ENCODE results near the gene CADM1.

CADM1 gene

GRCh38 chr11:115241899-115242298 lies 262.3 kb downstream of the CADM1 start:
- Histone ChIP-seq H3K27me3 (ENCODE audit: insufficient read depth, insufficient read length) (no peaks in the 10 kb centered on the region), H3K9ac (ENCODE audit: insufficient read length, low read depth) (no peak overlapping the region)
- TF ChIP-seq ZNF274 (IDR thresholded peaks at IDR 0.05; ENCODE audit: low read depth, low read length) (no peak), SUZ12 (IDR thresholded peaks at IDR 0.05; ENCODE audit: extremely low read depth, insufficient read depth, insufficient read length) (no peak), YY1 (IDR thresholded peaks at IDR 0.05; ENCODE audit: insufficient read depth, insufficient read length) (no peak)

GRCh38 chr11:115238791-115239190 lies 265.4 kb downstream of the CADM1 start:
- Histone ChIP-seq H3K9me3 (ENCODE audit: insufficient read depth, low read length) (no peaks in the 10 kb centered on the region), H3K9ac (ENCODE audit: insufficient read length, low read depth) (no peak overlapping the region), H3K27me3 (ENCODE audit: insufficient read depth, insufficient read length) (no peaks in the 10 kb centered on the region), H3K4me1 (ENCODE audit: insufficient read depth, insufficient read length) (no peaks in the 10 kb centered on the region), H3K36me3 (ENCODE audit: insufficient read depth, insufficient read length, low read length) (peaks cover 4% of the 10 kb centered on the region), H3K4me3 (ENCODE audit: insufficient read length, low read depth) (no peak overlapping the region)
- TF ChIP-seq ZNF274 (IDR thresholded peaks at IDR 0.05; ENCODE audit: low read depth, low read length) = no peak
- no peak for TF ChIP-seq SUZ12 (IDR thresholded peaks at IDR 0.05; ENCODE audit: extremely low read depth, insufficient read depth, insufficient read length)
- no peak for TF ChIP-seq YY1 (IDR thresholded peaks at IDR 0.05; ENCODE audit: insufficient read depth, insufficient read length)
- no peak for DNase-seq (ENCODE audit: low read depth, low spot score)

More at GRCh38 chr11:115241899-115242298, 262.3 kb downstream of the CADM1 start:
- no peaks in the 10 kb centered on the region for H3K4me1 ChIP-seq (ENCODE audit: insufficient read depth, insufficient read length)
- H3K9me3 ChIP-seq (ENCODE audit: insufficient read depth, low read length) = no peaks in the 10 kb centered on the region
- H3K4me3 ChIP-seq (ENCODE audit: insufficient read length, low read depth) = no peak overlapping the region
- H3K36me3 ChIP-seq (ENCODE audit: insufficient read depth, insufficient read length, low read length) = peaks cover 4% of the 10 kb centered on the region
- no peak for DNase-seq (ENCODE audit: low read depth, low spot score)

GRCh38 chr11:115238086-115238485 lies 266.1 kb downstream of the CADM1 start:
- Histone ChIP-seq H3K9me3 (ENCODE audit: insufficient read depth, low read length) (no peaks in the 10 kb centered on the region), H3K4me3 (ENCODE audit: insufficient read length, low read depth) (no peak overlapping the region), H3K27me3 (ENCODE audit: insufficient read depth, insufficient read length) (no peaks in the 10 kb centered on the region), H3K36me3 (ENCODE audit: insufficient read depth, insufficient read length, low read length) (peaks cover 4% of the 10 kb centered on the region), H3K4me1 (ENCODE audit: insufficient read depth, insufficient read length) (no peaks in the 10 kb centered on the region), H3K9ac (ENCODE audit: insufficient read length, low read depth) (no peak overlapping the region)
- no peak for DNase-seq (ENCODE audit: low read depth, low spot score)
- TF ChIP-seq YY1 (IDR thresholded peaks at IDR 0.05; ENCODE audit: insufficient read depth, insufficient read length) (no peak), ZNF274 (IDR thresholded peaks at IDR 0.05; ENCODE audit: low read depth, low read length) (no peak), SUZ12 (IDR thresholded peaks at IDR 0.05; ENCODE audit: extremely low read depth, insufficient read depth, insufficient read length) (no peak)

- Histone ChIP-seq H3K36me3 (ENCODE audit: insufficient read depth, insufficient read length, low read length) (peaks cover 4% of the 10 kb centered on the region), H3K4me3 (ENCODE audit: insufficient read length, low read depth) (no peak overlapping the region), H3K9me3 (ENCODE audit: insufficient read depth, low read length) (no peaks in the 10 kb centered on the region), H3K9ac (ENCODE audit: insufficient read length, low read depth) (no peak overlapping the region), H3K27me3 (ENCODE audit: insufficient read depth, insufficient read length) (no peaks in the 10 kb centered on the region), H3K4me1 (ENCODE audit: insufficient read depth, insufficient read length) (no peaks in the 10 kb centered on the region)
- DNase-seq (ENCODE audit: low read depth, low spot score) = no peak
- no peak for TF ChIP-seq YY1 (IDR thresholded peaks at IDR 0.05; ENCODE audit: insufficient read depth, insufficient read length)
- TF ChIP-seq ZNF274 (IDR thresholded peaks at IDR 0.05; ENCODE audit: low read depth, low read length) = no peak
- TF ChIP-seq SUZ12 (IDR thresholded peaks at IDR 0.05; ENCODE audit: extremely low read depth, insufficient read depth, insufficient read length) = no peak
Observed at GRCh38 chr11:115237578-115237977, 266.6 kb downstream of the CADM1 start.

GRCh38 chr11:115234794-115235193 lies 269.4 kb downstream of the CADM1 start:
- Histone ChIP-seq H3K9ac (ENCODE audit: insufficient read length, low read depth) (no peak overlapping the region), H3K4me1 (ENCODE audit: insufficient read depth, insufficient read length) (no peaks in the 10 kb centered on the region), H3K27me3 (ENCODE audit: insufficient read depth, insufficient read length) (no peaks in the 10 kb centered on the region), H3K9me3 (ENCODE audit: insufficient read depth, low read length) (no peaks in the 10 kb centered on the region), H3K36me3 (ENCODE audit: insufficient read depth, insufficient read length, low read length) (peaks cover 9% of the 10 kb centered on the region), H3K4me3 (ENCODE audit: insufficient read length, low read depth) (no peak overlapping the region)
- TF ChIP-seq ZNF274 (IDR thresholded peaks at IDR 0.05; ENCODE audit: low read depth, low read length) (no peak), YY1 (IDR thresholded peaks at IDR 0.05; ENCODE audit: insufficient read depth, insufficient read length) (no peak), SUZ12 (IDR thresholded peaks at IDR 0.05; ENCODE audit: extremely low read depth, insufficient read depth, insufficient read length) (no peak)
- DNase-seq (ENCODE audit: low read depth, low spot score) = no peak

- no peak for TF ChIP-seq SUZ12 (IDR thresholded peaks at IDR 0.05; ENCODE audit: extremely low read depth, insufficient read depth, insufficient read length)
- no peak for TF ChIP-seq ZNF274 (IDR thresholded peaks at IDR 0.05; ENCODE audit: low read depth, low read length)
- TF ChIP-seq YY1 (IDR thresholded peaks at IDR 0.05; ENCODE audit: insufficient read depth, insufficient read length) = no peak
- H3K4me3 ChIP-seq (ENCODE audit: insufficient read length, low read depth) = no peak overlapping the region
- no peaks in the 10 kb centered on the region for H3K27me3 ChIP-seq (ENCODE audit: insufficient read depth, insufficient read length)
- no peak overlapping the region for H3K9ac ChIP-seq (ENCODE audit: insufficient read length, low read depth)
- no peaks in the 10 kb centered on the region for H3K9me3 ChIP-seq (ENCODE audit: insufficient read depth, low read length)
- peak; percentile 85 for DNase-seq (ENCODE audit: low read depth, low spot score)
- no peaks in the 10 kb centered on the region for H3K4me1 ChIP-seq (ENCODE audit: insufficient read depth, insufficient read length)
- peaks cover 9% of the 10 kb centered on the region for H3K36me3 ChIP-seq (ENCODE audit: insufficient read depth, insufficient read length, low read length)
Observed at GRCh38 chr11:115226556-115226955, 277.7 kb downstream of the CADM1 start.

GRCh38 chr11:115224551-115224950 lies 279.7 kb downstream of the CADM1 start:
- Histone ChIP-seq H3K27me3 (ENCODE audit: insufficient read depth, insufficient read length) (no peaks in the 10 kb centered on the region), H3K36me3 (ENCODE audit: insufficient read depth, insufficient read length, low read length) (peaks cover 4% of the 10 kb centered on the region), H3K9me3 (ENCODE audit: insufficient read depth, low read length) (no peaks in the 10 kb centered on the region), H3K9ac (ENCODE audit: insufficient read length, low read depth) (no peak overlapping the region), H3K4me1 (ENCODE audit: insufficient read depth, insufficient read length) (no peaks in the 10 kb centered on the region), H3K4me3 (ENCODE audit: insufficient read length, low read depth) (no peak overlapping the region)
- TF ChIP-seq SUZ12 (IDR thresholded peaks at IDR 0.05; ENCODE audit: extremely low read depth, insufficient read depth, insufficient read length) (no peak), ZNF274 (IDR thresholded peaks at IDR 0.05; ENCODE audit: low read depth, low read length) (no peak), YY1 (IDR thresholded peaks at IDR 0.05; ENCODE audit: insufficient read depth, insufficient read length) (no peak)
- DNase-seq (ENCODE audit: low read depth, low spot score) = no peak

Data from NT2/D1 (cell line).